A549 (cell line): ENCODE data around the gene SYT6. TPM values are rescaled to one million over a fixed set of nuclear protein-coding genes. Genes with fewer than 3 reads are reported as not detected.

Source experiments
- ATAC-seq, 2 experiments: fragments of 200-7000 bp in 1 of 2; fragments of >200 bp in 1 of 2; cut with Nextera tagmentation in 1 of 2; cut with Tn5 transposase in 1 of 2; 3 replicates each; pipeline versions ENCODE4 v1.8.0 to v1.9.1; 2018 to 2020; ENCODE audit warnings: mild to moderate bottlenecking in 1 of 2, moderate library complexity in 1 of 2
- CTCF ChIA-PET: fragments of 300-600 bp; sonication (Branson Sonifier 250); formaldehyde crosslinking; extraction: SDS; loops from one replicate; lab custom pipeline; 2021; ENCODE audit warnings: antibody characterized with exemption, inconsistent platforms; lab: Yijun Ruan, JAX
- POLR2A ChIA-PET: fragments of 350-600 bp; formaldehyde crosslinking; extraction: SDS; loops from one replicate; lab custom pipeline; 2021; ENCODE audit warnings: antibody characterized with exemption, inconsistent platforms; lab: Yijun Ruan, JAX
- DNase-seq, 2 experiments: peaks; one replicate each; pipeline versions ENCODE4 v3.0.0 to v3.0.0-alpha.2; 2011 to 2016; ENCODE audit warnings: low read depth in 1 of 2, low spot score in 1 of 2
- FAIRE-seq: peaks from 2 replicates; lab custom pipeline; 2011; peaks lifted over from hg19 to GRCh38; lab: Jason Lieb, UNC
- H3K27ac ChIP-seq, 2 experiments: fragments of >200 bp; sonication (Bioruptor Twin); formaldehyde crosslinking; 3 replicates each; pipeline ENCODE4 v1.5.1; 2016 to 2017
- H3K4me1 ChIP-seq: fragments of >200 bp; sonication (Bioruptor Twin); formaldehyde crosslinking; 3 replicates; pipeline ENCODE4 v1.6.1; 2016
- H3K4me2 ChIP-seq: fragments of >200 bp; sonication (Bioruptor Twin); formaldehyde crosslinking; 3 replicates; pipeline ENCODE4 v1.6.1; 2016
- H3K4me3 ChIP-seq: fragments of >200 bp; sonication (Bioruptor Twin); formaldehyde crosslinking; 3 replicates; pipeline ENCODE4 v1.5.1; 2016
- H3K9me3 ChIP-seq: fragments of >200 bp; sonication (Bioruptor Twin); formaldehyde crosslinking; 3 replicates; pipeline ENCODE4 v1.6.1; 2016
- ATOH8 ChIP-seq: fragments of 250-450 bp; sonication (Bioruptor Pico); IDR thresholded peaks from 2 replicates; pipeline ENCODE4 v1.5.0; 2020; ENCODE audit warnings: low read depth, mild to moderate bottlenecking, moderate library complexity
- CBX2 ChIP-seq: fragments of 200-600 bp; sonication (generic); IDR thresholded peaks from 2 replicates; pipeline ENCODE4 v1.6.1; 2016; ENCODE audit warnings: low read depth, mild to moderate bottlenecking, borderline replicate concordance
- CEBPB ChIP-seq, 2 experiments: fragments of >200 bp in 1 of 2; sonication (Bioruptor Twin) in 1 of 2; formaldehyde crosslinking in 1 of 2; IDR thresholded peaks; 2 replicates each; pipeline ENCODE4 v1.6.1; 2012 to 2016
- CHD2 ChIP-seq: fragments of 150-350 bp; IDR thresholded peaks from 2 replicates; pipeline ENCODE4 v1.6.1; 2014; ENCODE audit warnings: low read length; ENCODE audit not compliant: partially characterized antibody
- CHD4 ChIP-seq: fragments of 200-600 bp; sonication (generic); IDR thresholded peaks from 2 replicates; pipeline ENCODE4 v1.6.1; 2016; ENCODE audit warnings: antibody characterized with exemption, mild to moderate bottlenecking, borderline replicate concordance
- CTCF ChIP-seq: fragments of >200 bp; sonication (Bioruptor Twin); formaldehyde crosslinking; IDR thresholded peaks from 3 replicates; pipeline ENCODE4 v1.5.1; 2016
- EP300 ChIP-seq, 2 experiments: fragments of >200 bp; sonication (Bioruptor Twin); formaldehyde crosslinking; IDR thresholded peaks; 2 replicates in 1 of 2; 3 replicates in 1 of 2; pipeline ENCODE4 v1.6.1; 2016 to 2017
- FOXS1 ChIP-seq: fragments of 250-450 bp; sonication (Bioruptor Pico); IDR thresholded peaks from 2 replicates; pipeline ENCODE4 v1.5.0; 2020; ENCODE audit warnings: mild to moderate bottlenecking, moderate library complexity
- GATA3 ChIP-seq: IDR thresholded peaks from 2 replicates; pipeline ENCODE4 v1.6.1; 2012; ENCODE audit warnings: borderline replicate concordance
- HES2 ChIP-seq: fragments of >200 bp; sonication (Bioruptor Twin); formaldehyde crosslinking; IDR thresholded peaks from 2 replicates; pipeline ENCODE4 v1.6.1; 2016
- HEYL ChIP-seq: fragments of 250-450 bp; sonication (Bioruptor Pico); IDR thresholded peaks from 2 replicates; pipeline ENCODE4 v1.8.0; 2021; ENCODE audit warnings: mild to moderate bottlenecking, moderate library complexity
- HMGXB4 ChIP-seq: fragments of 250-450 bp; sonication (Bioruptor Pico); IDR thresholded peaks from 2 replicates; pipeline ENCODE4 v1.5.0; 2021; ENCODE audit warnings: mild to moderate bottlenecking, moderate library complexity, borderline replicate concordance
- HOXB13 ChIP-seq: fragments of 250-450 bp; sonication (Bioruptor Pico); IDR thresholded peaks from 2 replicates; pipeline ENCODE4 v1.5.0; 2020; ENCODE audit warnings: low read depth, mild to moderate bottlenecking, moderate library complexity
- JUN ChIP-seq, 2 experiments: fragments of >200 bp; sonication (Bioruptor Twin); formaldehyde crosslinking; IDR thresholded peaks; 2 replicates in 1 of 2; 3 replicates in 1 of 2; pipeline ENCODE4 v1.6.1; 2016 to 2017
- MAFK ChIP-seq: fragments of 450-650 bp; IDR thresholded peaks from 2 replicates; pipeline ENCODE4 v1.6.1; 2014; ENCODE audit not compliant: partially characterized antibody
- MAX ChIP-seq: IDR thresholded peaks from 2 replicates; pipeline ENCODE4 v1.6.1; 2012
- MAZ ChIP-seq: fragments of 150-350 bp; IDR thresholded peaks from 2 replicates; pipeline ENCODE4 v1.6.1; 2014; ENCODE audit warnings: antibody characterized with exemption, low read depth, low read length, borderline replicate concordance
- NR3C1 ChIP-seq: fragments of >200 bp; sonication (Bioruptor Twin); formaldehyde crosslinking; IDR thresholded peaks from 3 replicates; pipeline ENCODE4 v1.6.1; 2017
- PHF8 ChIP-seq: fragments of 200-600 bp; sonication (generic); IDR thresholded peaks from 2 replicates; pipeline ENCODE4 v1.6.1; 2016; ENCODE audit warnings: low read depth, mild to moderate bottlenecking, antibody characterized with exemption, moderate library complexity, borderline replicate concordance
- REST ChIP-seq: fragments of 200-600 bp; sonication (generic); IDR thresholded peaks from 2 replicates; pipeline ENCODE4 v1.6.1; 2016; ENCODE audit warnings: antibody characterized with exemption, mild to moderate bottlenecking, moderate library complexity
- RNF2 ChIP-seq: fragments of 200-600 bp; sonication (generic); IDR thresholded peaks from 2 replicates; pipeline ENCODE4 v1.6.1; 2016; ENCODE audit warnings: low read depth, mild to moderate bottlenecking, antibody characterized with exemption, moderate library complexity, borderline replicate concordance
- SREBF2 ChIP-seq: fragments of 450-650 bp; IDR thresholded peaks from 2 replicates; pipeline ENCODE4 v1.6.1; 2014; ENCODE audit warnings: mild to moderate bottlenecking, moderate library complexity
- TP53 ChIP-seq: fragments of 250-450 bp; sonication (Bioruptor Pico); IDR thresholded peaks from 2 replicates; pipeline ENCODE4 v1.5.0; 2021; ENCODE audit warnings: mild to moderate bottlenecking, moderate library complexity
- ZC3H11A ChIP-seq: fragments of 450-650 bp; IDR thresholded peaks from 2 replicates; pipeline ENCODE4 v1.6.1; 2014; ENCODE audit warnings: antibody characterized with exemption, mild to moderate bottlenecking
- ZFP36 ChIP-seq: fragments of 450-650 bp; IDR thresholded peaks from 2 replicates; pipeline ENCODE4 v1.6.1; 2014; ENCODE audit warnings: borderline replicate concordance; ENCODE audit not compliant: partially characterized antibody
- ZNF302 ChIP-seq: fragments of 250-450 bp; sonication (Bioruptor Pico); IDR thresholded peaks from 2 replicates; pipeline ENCODE4 v1.9.0; 2021; ENCODE audit warnings: inconsistent platforms, mild to moderate bottlenecking, moderate library complexity
- ZSCAN20 ChIP-seq: fragments of 250-450 bp; sonication (Bioruptor Pico); IDR thresholded peaks from 2 replicates; pipeline ENCODE4 v1.8.0; 2022; ENCODE audit warnings: mild to moderate bottlenecking, moderate library complexity
- WGBS: methylation state at CpG from one replicate; pipeline ENCODE4 v1.1.6; 2017; ENCODE audit errors: missing lambda C conversion rate; 5-methylcytosine and 5-hydroxymethylcytosine counted together
- polyA plus RNA-seq, 4 experiments: library from polyadenylated mRNA; depleted of rRNA in 3 of 4; stranded (reverse); fragments of >200 nt; fragmentation: RNase III in 1 of 4; extraction: RNeasy Plus Mini Kit Qiagen cat#74134 plus additional on column Dnase treatment in 1 of 4; gene quantifications; 2 replicates in 3 of 4; 3 replicates in 1 of 4; pipeline ENCODE4 v1.2.3, GENCODE V29; 2011 to 2017

SYT6 gene
- polyA plus RNA-seq, 2 of the 4 experiments (the other 2 are of a cell fraction) = 0.57 to 1.1 TPM

- no peak overlapping the region for H3K27ac ChIP-seq
- POLR2A ChIA-PET = no interaction called here
- H3K4me1 ChIP-seq = no peaks in the 10 kb centered on the region
- CTCF ChIA-PET = no interaction called here
- no peak for ATAC-seq
- no peaks in the 10 kb centered on the region for H3K9me3 ChIP-seq
- H3K4me2 ChIP-seq = no peak overlapping the region
- 61% methylated on average over 11 of the region's 11 CpGs for WGBS
- H3K4me3 ChIP-seq = no peak overlapping the region
- FAIRE-seq = no peak
- DNase-seq = no peak
- no peak for TF ChIP-seq HOXB13 (CRISPR knock-in tag)
- TF ChIP-seq ZNF302 (CRISPR knock-in tag) = no peak
- no peak for TF ChIP-seq TP53
- TF ChIP-seq EP300 (IDR thresholded peaks at IDR 0.05) = no peak
- TF ChIP-seq CHD4 = no peak
- no peak for TF ChIP-seq CTCF
- TF ChIP-seq MAZ = no peak
- no peak for TF ChIP-seq HES2
- TF ChIP-seq CBX2 = no peak
- no peak for TF ChIP-seq ATOH8 (CRISPR knock-in tag)
- TF ChIP-seq FOXS1 (CRISPR knock-in tag) = no peak
Measured at GRCh38 chr1:114090738-114091505, 62.7 kb downstream of the SYT6 start.

- no peak for DNase-seq
- TF ChIP-seq REST = no peak
- TF ChIP-seq HOXB13 (CRISPR knock-in tag) = no peak
- no peak for TF ChIP-seq ZC3H11A
- TF ChIP-seq MAX = no peak
- no peak for TF ChIP-seq SREBF2
- no peak for TF ChIP-seq NR3C1
- no peak for TF ChIP-seq ZFP36
- no peak for TF ChIP-seq HEYL (CRISPR knock-in tag)
- TF ChIP-seq MAZ = no peak
- TF ChIP-seq RNF2 = no peak
- TF ChIP-seq JUN (IDR thresholded peaks at IDR 0.05) = no peak
- no peak for TF ChIP-seq ZSCAN20 (CRISPR knock-in tag)
- TF ChIP-seq CEBPB (IDR thresholded peaks at IDR 0.05) = no peak
- TF ChIP-seq CHD2 = no peak
- no peak for TF ChIP-seq GATA3
- TF ChIP-seq PHF8 = no peak
- no peak for TF ChIP-seq HMGXB4 (CRISPR knock-in tag)
- no peak for TF ChIP-seq MAFK
- Histone ChIP-seq H3K4me3 (no peak overlapping the region), H3K4me2 (no peak overlapping the region), H3K4me1 (no peaks in the 10 kb centered on the region), H3K27ac (no peak overlapping the region), H3K9me3 (no peaks in the 10 kb centered on the region)
- ChIA-PET CTCF (interaction anchor here (1.0 to 1.8 kb wide), 2 partner anchors 10 to 43 kb away, joined by 3 read pairs; no protein-coding TSS in a partner anchor), POLR2A (no interaction called here)
- FAIRE-seq = no peak
- no peak for ATAC-seq
- WGBS = 48% methylated on average over 4 of the region's 4 CpGs
Measured at GRCh38 chr1:114089502-114090138, 64.0 kb downstream of the SYT6 start.
